ENCODE results near the gene PRKAG2.

PRKAG2 gene

DNA sequence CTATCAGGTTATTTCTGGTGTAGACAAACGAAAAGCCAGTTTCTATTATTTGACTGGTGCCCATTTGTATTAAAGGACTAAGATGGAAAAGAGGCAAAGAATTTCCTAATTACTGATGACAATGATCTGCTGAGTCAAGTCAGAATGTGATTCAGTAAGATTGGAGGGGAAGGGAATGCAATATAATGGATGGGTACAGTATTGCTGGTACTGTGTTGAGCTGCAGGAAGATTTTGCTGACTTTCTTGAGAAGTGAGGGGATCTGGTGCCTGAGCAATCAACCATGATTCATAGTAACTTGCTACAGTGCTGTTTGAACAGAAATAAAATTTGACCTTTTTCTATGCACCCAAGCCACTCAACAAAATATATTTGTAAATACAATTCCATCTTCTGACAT lies 218.1 kb downstream of the PRKAG2 start:
- Histone ChIP-seq H3K27me3 (ENCODE audit: low read length) (0 out of 2 replicates have a peak, but pooled peaks cover 5% of the 10 kb centered on the region), H2AFZ (ENCODE audit: low read depth, low read length, severe bottlenecking) (no peak overlapping the region), H3K9me2 (replicated peaks; ENCODE audit: insufficient read depth, low read length) (no peaks in the 10 kb centered on the region), H3K4me2 (ENCODE audit: low read depth, low read length, poor library complexity, severe bottlenecking) (no peak overlapping the region), H3K36me3 (ENCODE audit: low read length) (no peaks in the 10 kb centered on the region), H3K9me3 (ENCODE audit: insufficient read depth, low read length) (no peaks in the 10 kb centered on the region), H3K9ac (ENCODE audit: low read length) (no peak overlapping the region), H3K79me2 (ENCODE audit: insufficient read depth, low read length) (no peaks in the 10 kb centered on the region), H3K27ac (ENCODE audit: low read depth, low read length) (no peak overlapping the region), H3K4me3 (ENCODE audit: insufficient read depth, low read length, poor library complexity, severe bottlenecking) (no peak overlapping the region), H4K20me1 (ENCODE audit: low read depth, low read length) (no peaks in the 10 kb centered on the region), H3F3A (ENCODE audit: insufficient read depth) (no peaks in the 10 kb centered on the region)
- TF ChIP-seq, protein P1, sequence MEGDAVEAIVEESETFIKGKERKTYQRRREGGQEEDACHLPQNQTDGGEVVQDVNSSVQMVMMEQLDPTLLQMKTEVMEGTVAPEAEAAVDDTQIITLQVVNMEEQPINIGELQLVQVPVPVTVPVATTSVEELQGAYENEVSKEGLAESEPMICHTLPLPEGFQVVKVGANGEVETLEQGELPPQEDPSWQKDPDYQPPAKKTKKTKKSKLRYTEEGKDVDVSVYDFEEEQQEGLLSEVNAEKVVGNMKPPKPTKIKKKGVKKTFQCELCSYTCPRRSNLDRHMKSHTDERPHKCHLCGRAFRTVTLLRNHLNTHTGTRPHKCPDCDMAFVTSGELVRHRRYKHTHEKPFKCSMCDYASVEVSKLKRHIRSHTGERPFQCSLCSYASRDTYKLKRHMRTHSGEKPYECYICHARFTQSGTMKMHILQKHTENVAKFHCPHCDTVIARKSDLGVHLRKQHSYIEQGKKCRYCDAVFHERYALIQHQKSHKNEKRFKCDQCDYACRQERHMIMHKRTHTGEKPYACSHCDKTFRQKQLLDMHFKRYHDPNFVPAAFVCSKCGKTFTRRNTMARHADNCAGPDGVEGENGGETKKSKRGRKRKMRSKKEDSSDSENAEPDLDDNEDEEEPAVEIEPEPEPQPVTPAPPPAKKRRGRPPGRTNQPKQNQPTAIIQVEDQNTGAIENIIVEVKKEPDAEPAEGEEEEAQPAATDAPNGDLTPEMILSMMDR (IDR thresholded peaks at IDR 0.05; ENCODE audit: insufficient read depth, low read length, poor library complexity, severe bottlenecking): no peak
- TF ChIP-seq EZH2phosphoT487 (conservative IDR thresholded peaks at IDR 0.05; ENCODE audit: low read length): no peak

DNA sequence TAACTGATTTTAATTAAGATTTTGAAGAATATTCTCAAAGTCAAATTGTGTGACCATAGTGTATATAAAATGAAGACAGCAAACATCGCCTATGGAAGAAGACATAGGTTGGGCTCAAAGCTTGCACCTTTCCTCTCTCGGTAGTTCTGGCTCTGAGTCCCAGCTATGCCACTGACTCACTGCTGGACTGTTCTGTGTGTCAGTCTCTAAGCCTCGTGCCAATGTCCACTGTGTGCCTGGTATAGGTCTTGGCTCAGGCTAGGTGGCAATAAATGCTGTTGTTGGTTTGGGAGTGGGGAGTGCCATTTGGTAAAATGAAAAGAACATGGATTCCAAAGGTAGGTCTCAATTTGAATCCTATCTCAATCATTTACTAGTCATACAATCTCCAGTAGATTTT lies 219.7 kb downstream of the PRKAG2 start:
- Histone ChIP-seq H3K79me2 (ENCODE audit: insufficient read depth, low read length) (no peaks in the 10 kb centered on the region), H3K9me3 (ENCODE audit: insufficient read depth, low read length) (no peaks in the 10 kb centered on the region), H3K9me2 (replicated peaks; ENCODE audit: insufficient read depth, low read length) (no peaks in the 10 kb centered on the region), H3K9ac (ENCODE audit: low read length) (no peak overlapping the region), H2AFZ (ENCODE audit: low read depth, low read length, severe bottlenecking) (no peak overlapping the region), H3K36me3 (ENCODE audit: low read length) (no peaks in the 10 kb centered on the region), H3K4me2 (ENCODE audit: low read depth, low read length, poor library complexity, severe bottlenecking) (no peak overlapping the region), H3K4me3 (ENCODE audit: insufficient read depth, low read length, poor library complexity, severe bottlenecking) (no peak overlapping the region), H3F3A (ENCODE audit: insufficient read depth) (no peaks in the 10 kb centered on the region), H4K20me1 (ENCODE audit: low read depth, low read length) (no peaks in the 10 kb centered on the region), H3K27me3 (ENCODE audit: low read length) (0 out of 2 replicates have a peak, but pooled peaks cover 5% of the 10 kb centered on the region), H3K27ac (ENCODE audit: low read depth, low read length) (no peak overlapping the region)
- TF ChIP-seq, protein P1 (IDR thresholded peaks at IDR 0.05; ENCODE audit: insufficient read depth, low read length, poor library complexity, severe bottlenecking): no peak
- TF ChIP-seq EZH2phosphoT487 (conservative IDR thresholded peaks at IDR 0.05; ENCODE audit: low read length): no peak

DNA sequence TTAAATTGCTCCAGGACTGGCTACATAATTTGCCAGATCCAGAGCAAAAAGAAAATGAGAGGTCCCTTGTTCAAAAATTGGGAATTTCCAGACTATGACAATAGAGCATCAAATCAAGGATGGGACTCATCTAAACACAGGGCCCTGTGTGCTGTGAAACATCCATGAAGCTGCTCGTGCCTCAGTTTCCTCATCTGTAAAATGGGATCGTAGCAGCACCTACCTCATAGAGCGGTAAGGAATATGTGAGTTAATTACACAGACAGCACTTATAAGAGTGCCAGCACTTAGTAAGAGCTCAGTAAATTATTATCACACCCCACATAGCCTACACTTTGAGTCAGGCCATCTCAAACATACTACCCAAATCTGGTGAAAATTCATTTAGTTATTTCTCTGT lies 221.4 kb downstream of the PRKAG2 start:
- no peak overlapping the region for H3K4me2 ChIP-seq (ENCODE audit: low read depth, low read length, poor library complexity, severe bottlenecking)
- TF ChIP-seq, protein P1 (IDR thresholded peaks at IDR 0.05; ENCODE audit: insufficient read depth, low read length, poor library complexity, severe bottlenecking): no peak
- no peak for TF ChIP-seq EZH2phosphoT487 (conservative IDR thresholded peaks at IDR 0.05; ENCODE audit: low read length)

More for the DNA sequence above, 221.4 kb downstream of the PRKAG2 start:
- no peak overlapping the region for H2AFZ ChIP-seq (ENCODE audit: low read depth, low read length, severe bottlenecking)
- H3F3A ChIP-seq (ENCODE audit: insufficient read depth): no peaks in the 10 kb centered on the region
- no peaks in the 10 kb centered on the region for H3K9me2 ChIP-seq (replicated peaks; ENCODE audit: insufficient read depth, low read length)
- no peak overlapping the region for H3K4me3 ChIP-seq (ENCODE audit: insufficient read depth, low read length, poor library complexity, severe bottlenecking)
- H3K9ac ChIP-seq (ENCODE audit: low read length): no peak overlapping the region
- H3K79me2 ChIP-seq (ENCODE audit: insufficient read depth, low read length): no peaks in the 10 kb centered on the region
- no peaks in the 10 kb centered on the region for H3K36me3 ChIP-seq (ENCODE audit: low read length)
- no peaks in the 10 kb centered on the region for H3K27me3 ChIP-seq (ENCODE audit: low read length)
- H3K9me3 ChIP-seq (ENCODE audit: insufficient read depth, low read length): no peaks in the 10 kb centered on the region
- H4K20me1 ChIP-seq (ENCODE audit: low read depth, low read length): no peaks in the 10 kb centered on the region
- no peak overlapping the region for H3K27ac ChIP-seq (ENCODE audit: low read depth, low read length)
